Measurements from ENCODE around the gene ANKRD16.

The ANKRD16 gene

GRCh38 chr10:5835446-5836095 is 54.1 kb downstream of the ANKRD16 start:
- ATAC-seq: no peak
- no peak for TF ChIP-seq ISL1 (CRISPR knock-in tag; IDR thresholded peaks at IDR 0.05)
- no peak for TF ChIP-seq ZFP30 (CRISPR knock-in tag; IDR thresholded peaks at IDR 0.05)
- TF ChIP-seq ESRRG (CRISPR knock-in tag; IDR thresholded peaks at IDR 0.05): no peak
- TF ChIP-seq PPARA (CRISPR knock-in tag; IDR thresholded peaks at IDR 0.05; ENCODE audit: borderline replicate concordance): no peak
- no peak for TF ChIP-seq SNAI2 (CRISPR knock-in tag; IDR thresholded peaks at IDR 0.05)
- no peak for TF ChIP-seq PATZ1 (CRISPR knock-in tag; IDR thresholded peaks at IDR 0.05; ENCODE audit: borderline replicate concordance)
- TF ChIP-seq ZNF70 (CRISPR knock-in tag; IDR thresholded peaks at IDR 0.05): no peak
- no peak for TF ChIP-seq ZNF565 (CRISPR knock-in tag; conservative IDR thresholded peaks at IDR 0.05; ENCODE audit: low read depth)
- no peak for TF ChIP-seq RARB (CRISPR knock-in tag; IDR thresholded peaks at IDR 0.05)
- no peak for TF ChIP-seq ARNTL (CRISPR knock-in tag; IDR thresholded peaks at IDR 0.05; ENCODE audit: borderline replicate concordance, low read depth)
- no peak for TF ChIP-seq ZNF8 (CRISPR knock-in tag; IDR thresholded peaks at IDR 0.05)

DNA sequence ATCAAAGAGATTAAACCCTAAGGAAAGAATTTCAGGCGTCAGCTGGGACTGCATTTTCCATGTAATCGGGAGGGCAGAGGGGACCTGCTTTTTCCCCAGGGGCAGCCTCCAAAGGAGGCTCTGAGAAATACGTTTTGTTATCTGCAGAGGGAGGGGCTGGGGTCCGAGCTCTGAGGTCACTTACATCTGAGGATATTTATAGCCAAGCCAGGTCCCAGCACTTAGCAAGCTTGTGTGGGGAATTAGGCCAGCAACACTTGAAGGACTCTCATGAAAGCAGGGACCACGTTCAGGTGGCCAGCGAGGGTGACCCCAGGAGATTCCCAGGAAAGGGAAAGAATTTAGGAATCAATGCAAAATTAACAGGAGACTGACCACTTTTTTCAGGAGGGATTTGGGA is 55.9 kb downstream of the ANKRD16 start:
- TF ChIP-seq SNAI2 (CRISPR knock-in tag; IDR thresholded peaks at IDR 0.05) (no peak), ZNF565 (CRISPR knock-in tag; conservative IDR thresholded peaks at IDR 0.05; ENCODE audit: low read depth) (no peak), BACH2 (CRISPR knock-in tag; IDR thresholded peaks at IDR 0.05; ENCODE audit: borderline replicate concordance) (no peak), ZNF70 (CRISPR knock-in tag; IDR thresholded peaks at IDR 0.05) (no peak), RARB (CRISPR knock-in tag; IDR thresholded peaks at IDR 0.05) (no peak), POU6F1 (CRISPR knock-in tag; IDR thresholded peaks at IDR 0.05; ENCODE audit: borderline replicate concordance, low read depth) (no peak), ARNTL (CRISPR knock-in tag; IDR thresholded peaks at IDR 0.05; ENCODE audit: borderline replicate concordance, low read depth) (no peak), GLIS3 (CRISPR knock-in tag; IDR thresholded peaks at IDR 0.05) (no peak), ZFP3 (CRISPR knock-in tag; IDR thresholded peaks at IDR 0.05) (no peak), ZNF8 (CRISPR knock-in tag; IDR thresholded peaks at IDR 0.05) (no peak), ZC3H10 (CRISPR knock-in tag; IDR thresholded peaks at IDR 0.05) (no peak), OSR1 (CRISPR knock-in tag; IDR thresholded peaks at IDR 0.05) (no peak), TCF4 (CRISPR knock-in tag; IDR thresholded peaks at IDR 0.05; ENCODE audit: borderline replicate concordance) (no peak), ISL1 (CRISPR knock-in tag; IDR thresholded peaks at IDR 0.05) (no peak), ZFP30 (CRISPR knock-in tag; IDR thresholded peaks at IDR 0.05) (no peak), CREB5 (CRISPR knock-in tag; IDR thresholded peaks at IDR 0.05; ENCODE audit: low read depth) (no peak), TOX (CRISPR knock-in tag; IDR thresholded peaks at IDR 0.05; ENCODE audit: borderline replicate concordance) (no peak)
- ATAC-seq: no peak

GRCh38 chr10:5832946-5833345 is 56.7 kb downstream of the ANKRD16 start:
- no peak for ATAC-seq
- no peak for TF ChIP-seq TOX (CRISPR knock-in tag; IDR thresholded peaks at IDR 0.05; ENCODE audit: borderline replicate concordance)
- TF ChIP-seq CSRNP3 (CRISPR knock-in tag; IDR thresholded peaks at IDR 0.05): no peak
- no peak for TF ChIP-seq BACH2 (CRISPR knock-in tag; IDR thresholded peaks at IDR 0.05; ENCODE audit: borderline replicate concordance)
- TF ChIP-seq RARB (CRISPR knock-in tag; IDR thresholded peaks at IDR 0.05): no peak
- TF ChIP-seq TSHZ2 (CRISPR knock-in tag; IDR thresholded peaks at IDR 0.05): no peak
- no peak for TF ChIP-seq CSDC2 (CRISPR knock-in tag; IDR thresholded peaks at IDR 0.05)
- TF ChIP-seq ARNTL (CRISPR knock-in tag; IDR thresholded peaks at IDR 0.05; ENCODE audit: borderline replicate concordance, low read depth): no peak
- no peak for TF ChIP-seq OSR1 (CRISPR knock-in tag; IDR thresholded peaks at IDR 0.05)
- TF ChIP-seq CREB5 (CRISPR knock-in tag; IDR thresholded peaks at IDR 0.05; ENCODE audit: low read depth): no peak
- no peak for TF ChIP-seq POU6F1 (CRISPR knock-in tag; IDR thresholded peaks at IDR 0.05; ENCODE audit: borderline replicate concordance, low read depth)
- no peak for TF ChIP-seq ZFP3 (CRISPR knock-in tag; IDR thresholded peaks at IDR 0.05)

Data from SK-N-SH treated with all-trans-retinoic acid at 6 μM for 48 hours (cell line).